Activated CD8-positive, alpha-beta memory T cell treated with anti-CD3 and anti-CD28 coated beads, Interleukin-2, amount 50 U/mL, for 4 hours (primary cell): ENCODE results near the gene FAM120C.

Source experiments
- DNase-seq: peaks from one replicate; pipeline ENCODE4 v3.0.0-alpha.2; 2020

The FAM120C gene

DNA sequence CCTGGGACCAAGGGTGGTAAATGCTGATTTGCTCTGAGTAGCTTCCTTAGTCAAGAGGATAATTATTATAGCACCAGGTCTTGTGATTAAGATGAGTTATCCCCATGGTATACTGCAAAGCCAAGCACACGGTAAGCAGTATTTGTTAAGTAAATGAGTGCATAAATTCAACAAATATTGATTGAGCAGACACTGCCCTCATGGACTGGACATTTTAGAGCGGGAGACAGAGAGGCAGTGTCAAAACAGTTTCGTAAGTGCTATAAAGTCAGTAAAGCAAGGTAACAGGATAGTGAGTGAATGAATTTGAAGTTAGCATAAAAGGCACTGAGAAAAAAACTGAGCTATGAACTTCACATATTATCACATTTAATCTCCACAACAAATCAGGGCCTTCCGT is 152.7 kb downstream of the FAM120C start:
- no peak for DNase-seq

DNA sequence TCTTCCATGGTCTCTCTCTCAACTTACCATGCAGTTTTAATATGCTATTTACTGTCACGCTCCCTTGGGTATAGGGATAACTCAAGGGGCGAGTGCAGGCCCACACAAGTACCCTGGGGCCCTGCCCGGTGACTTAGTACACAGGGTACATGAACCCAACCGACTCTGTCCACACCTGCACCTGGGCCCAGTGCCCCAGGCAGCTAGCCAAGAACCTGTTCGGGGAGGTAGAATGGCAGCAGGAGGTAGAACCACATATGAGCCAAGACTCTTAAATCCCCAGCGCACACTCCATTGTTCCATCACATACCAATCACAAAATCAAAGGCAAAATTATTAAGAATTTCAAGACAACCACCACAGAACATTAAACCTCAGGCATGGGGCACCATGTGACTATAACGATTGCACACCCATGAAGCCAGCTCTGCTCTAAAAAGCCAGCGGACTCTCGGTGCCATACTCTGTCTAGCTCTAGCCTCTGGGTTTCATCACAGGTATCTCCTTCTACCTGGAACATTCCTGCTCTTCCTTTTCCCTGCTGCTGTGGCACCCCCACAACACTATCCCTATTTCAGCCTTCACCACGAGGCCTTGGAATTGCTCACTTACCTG is 153.4 kb downstream of the FAM120C start:
- DNase-seq = no peak

DNA sequence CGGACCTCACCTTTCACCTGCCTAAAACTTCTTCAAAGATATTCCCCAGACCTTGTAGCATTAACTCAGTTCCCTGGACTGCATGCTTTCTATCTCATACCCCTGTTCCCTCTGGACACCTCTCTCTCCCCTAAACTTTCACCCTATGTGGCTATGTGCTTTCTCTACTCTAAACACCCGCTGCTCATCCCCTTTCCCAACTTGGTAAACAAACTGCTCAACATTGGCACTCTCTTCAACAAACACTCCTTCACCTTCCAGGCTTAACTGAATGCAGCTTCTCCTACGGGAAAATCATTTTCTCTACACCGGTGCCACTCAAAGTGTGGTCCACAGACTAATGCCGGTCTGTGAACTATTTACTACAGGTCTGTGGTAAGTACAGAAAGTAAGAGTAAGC is 158.7 kb downstream of the FAM120C start:
- no peak for DNase-seq
